ENCODE measurements around the gene XYLT1.

Gene XYLT1

GRCh38 chr16:17503331-17503730 lies 32.6 kb upstream of the XYLT1 start:
- no peak for DNase-seq (ENCODE audit: low spot score)
- Histone ChIP-seq H3K27ac (no peak overlapping the region), H3K4me3 (no peak overlapping the region)
- no peak for TF ChIP-seq CTCF (IDR thresholded peaks at IDR 0.05)

DNA sequence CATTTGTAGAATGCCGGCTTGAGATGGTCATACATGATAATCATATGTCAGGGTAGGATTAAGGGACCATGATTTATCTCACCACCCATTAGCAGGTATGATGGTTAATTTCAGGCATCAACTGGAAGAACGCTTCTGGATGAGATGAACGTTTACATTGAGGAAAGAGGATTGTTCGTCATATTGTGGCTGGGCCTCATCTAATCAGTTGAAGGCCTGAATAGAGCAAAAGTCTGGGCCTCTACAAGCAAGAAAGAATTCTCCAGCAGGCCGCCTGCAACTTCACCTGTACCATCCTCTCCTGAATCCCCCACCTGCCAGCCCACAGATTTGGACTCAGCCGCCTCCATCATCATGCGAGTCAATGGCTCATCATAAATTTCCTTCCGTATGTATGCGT lies 30.6 kb upstream of the XYLT1 start:
- Histone ChIP-seq H3K27ac (no peak overlapping the region), H3K4me3 (no peak overlapping the region)
- no peak for TF ChIP-seq CTCF (IDR thresholded peaks at IDR 0.05)
- no peak for DNase-seq (ENCODE audit: low spot score)

DNA sequence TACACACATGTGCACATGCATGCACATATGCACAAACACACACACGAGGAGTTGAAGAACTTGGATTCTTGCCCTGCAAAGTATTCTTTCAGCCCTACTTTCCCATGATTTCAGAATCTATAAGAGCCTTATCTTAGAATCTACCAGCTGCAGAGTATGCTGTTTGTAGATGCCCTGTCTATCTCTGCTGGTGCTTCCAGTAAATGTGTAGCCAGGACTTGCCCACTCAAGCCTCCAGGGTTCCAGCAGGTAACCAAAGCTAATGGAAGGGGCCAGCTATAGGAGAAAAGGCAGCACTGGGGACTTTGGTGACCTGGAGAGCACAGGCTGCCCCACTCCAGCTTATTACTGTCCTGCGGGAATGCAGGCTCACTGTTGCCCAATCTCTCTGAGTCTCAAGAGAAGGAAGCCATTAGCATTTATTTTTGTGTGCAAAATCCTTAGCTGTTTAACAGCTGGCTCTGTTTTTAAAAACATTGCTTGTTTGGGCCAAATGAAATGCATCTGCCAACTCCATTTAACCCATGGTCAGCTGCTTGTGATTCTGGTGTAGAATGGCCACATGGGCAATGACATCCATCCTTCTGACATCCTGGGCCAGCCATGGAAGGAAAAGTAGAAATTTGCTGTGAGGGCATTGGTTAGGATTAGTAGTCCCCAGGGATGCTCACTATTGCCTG lies 28.6 kb upstream of the XYLT1 start:
- no peak for DNase-seq (ENCODE audit: low spot score)
- Histone ChIP-seq H3K27ac (no peak overlapping the region), H3K4me3 (no peak overlapping the region)
- TF ChIP-seq CTCF (IDR thresholded peaks at IDR 0.05) = no peak

GRCh38 chr16:17497648-17498047 lies 26.9 kb upstream of the XYLT1 start:
- Histone ChIP-seq H3K4me3 (no peak overlapping the region), H3K27ac (no peak overlapping the region)
- no peak for TF ChIP-seq CTCF (IDR thresholded peaks at IDR 0.05)
- no peak for DNase-seq (ENCODE audit: low spot score)

GRCh38 chr16:17496891-17497290 lies 26.1 kb upstream of the XYLT1 start:
- TF ChIP-seq CTCF (IDR thresholded peaks at IDR 0.05) = no peak
- no peak for DNase-seq (ENCODE audit: low spot score)
- H3K4me3 ChIP-seq = no peak overlapping the region
- H3K27ac ChIP-seq = no peak overlapping the region

GRCh38 chr16:17493012-17493411 lies 22.3 kb upstream of the XYLT1 start:
- no peak for TF ChIP-seq CTCF (IDR thresholded peaks at IDR 0.05)
- Histone ChIP-seq H3K4me3 (no peak overlapping the region), H3K27ac (no peak overlapping the region)
- no peak for DNase-seq (ENCODE audit: low spot score)

DNA sequence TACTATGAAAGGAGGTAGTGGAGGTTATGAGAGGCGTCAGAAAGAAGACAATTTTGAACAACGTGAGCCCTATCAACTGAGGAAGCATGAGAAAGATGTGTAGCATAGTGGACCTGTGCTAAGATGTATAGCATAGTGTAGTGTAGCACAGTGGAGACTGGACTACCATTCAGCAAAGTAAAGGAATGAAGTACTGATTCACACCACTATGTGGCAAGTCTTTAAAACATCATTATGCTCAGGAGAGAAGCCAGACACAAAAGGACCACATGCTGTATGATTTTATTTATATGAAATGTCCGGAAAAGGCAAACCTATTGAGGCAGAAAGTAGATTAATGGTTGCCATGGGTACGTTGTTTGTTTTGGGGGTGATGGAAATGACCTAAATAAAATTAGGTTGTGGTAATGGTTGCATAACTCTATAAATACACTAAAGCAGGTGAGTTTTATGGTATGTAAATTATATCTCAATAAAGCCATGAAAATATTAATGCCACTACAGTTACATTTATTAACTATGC lies 20.4 kb upstream of the XYLT1 start:
- Histone ChIP-seq H3K4me3 (no peak overlapping the region), H3K27ac (no peak overlapping the region)
- DNase-seq (ENCODE audit: low spot score) = no peak
- no peak for TF ChIP-seq CTCF (IDR thresholded peaks at IDR 0.05)
